HEK293 (cell line): Measurements from ENCODE around the gene FCHSD1.

ENCODE experiments used
- TRIM28 ChIP-seq: IDR thresholded peaks from 2 replicates; pipeline ENCODE4 v1.6.1; 2011; ENCODE audit warnings: low read length, control low read depth, borderline replicate concordance
- ZFP3 ChIP-seq: fragments of 450-650 bp; formaldehyde crosslinking; IDR thresholded peaks from 2 replicates; pipeline ENCODE4 v1.5.1; 2016; ENCODE audit warnings: low read depth, missing biosample characterization, missing genetic modification characterization
- ZNF155 ChIP-seq: fragments of 450-650 bp; formaldehyde crosslinking; IDR thresholded peaks from 2 replicates; pipeline ENCODE4 v1.5.1; 2016; ENCODE audit warnings: missing biosample characterization, missing genetic modification characterization
- TF ChIP-seq, protein P1 (sequence below): fragments of 450-650 bp; formaldehyde crosslinking; IDR thresholded peaks from 2 replicates; pipeline ENCODE4 v1.5.1; 2016; ENCODE audit warnings: missing biosample characterization, missing genetic modification characterization
- TF ChIP-seq, protein P2 (sequence below): fragments of 450-650 bp; formaldehyde crosslinking; IDR thresholded peaks from 2 replicates; pipeline ENCODE4 v1.5.1; 2016; ENCODE audit warnings: missing biosample characterization, missing genetic modification characterization

DNA sequence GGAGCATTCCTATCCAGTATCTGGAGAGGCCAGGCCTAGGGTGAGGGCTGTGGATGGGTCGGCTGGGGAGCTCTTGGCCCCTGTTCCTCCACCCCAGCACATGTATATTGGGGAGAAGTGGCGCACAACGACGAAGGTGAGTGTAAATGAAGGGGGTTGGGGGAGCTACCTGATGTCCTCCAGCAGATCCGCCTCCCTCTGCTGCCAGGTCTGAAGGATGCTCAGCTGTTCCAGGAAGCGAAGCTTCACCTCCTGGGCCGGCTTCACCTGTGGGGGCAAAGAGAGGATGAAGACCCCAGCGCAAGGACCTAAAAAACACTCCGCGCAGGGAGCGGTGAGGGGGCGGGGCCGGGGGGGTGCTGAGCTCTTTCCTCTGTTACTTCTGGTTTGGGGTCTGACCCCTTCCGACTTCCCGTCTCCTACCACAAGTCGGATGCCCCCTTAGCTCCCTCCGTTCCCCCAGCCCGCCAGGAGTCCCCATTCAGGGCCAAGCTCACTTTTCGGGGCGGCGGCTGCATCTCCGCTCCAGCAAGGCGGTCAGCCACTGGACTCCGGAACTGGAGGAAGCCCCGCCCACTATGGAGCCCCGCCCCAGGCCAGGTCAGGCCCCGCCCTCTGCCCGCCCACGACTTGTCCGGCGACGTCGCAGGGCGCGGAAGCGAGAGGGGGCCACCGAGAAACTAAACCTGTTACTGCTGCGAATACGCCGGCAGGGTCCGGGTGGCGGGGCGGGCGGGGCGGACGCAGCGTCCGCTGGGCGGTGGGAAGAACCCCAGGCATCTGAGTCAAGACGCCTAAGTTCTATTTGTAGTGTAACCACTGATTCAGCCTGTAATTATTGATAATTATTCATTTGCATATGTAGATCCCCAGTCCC is at the start of gene FCHSD1:
- TF ChIP-seq ZFP3 (tag by site-specific recombination), result no peak
- TF ChIP-seq, protein P1, sequence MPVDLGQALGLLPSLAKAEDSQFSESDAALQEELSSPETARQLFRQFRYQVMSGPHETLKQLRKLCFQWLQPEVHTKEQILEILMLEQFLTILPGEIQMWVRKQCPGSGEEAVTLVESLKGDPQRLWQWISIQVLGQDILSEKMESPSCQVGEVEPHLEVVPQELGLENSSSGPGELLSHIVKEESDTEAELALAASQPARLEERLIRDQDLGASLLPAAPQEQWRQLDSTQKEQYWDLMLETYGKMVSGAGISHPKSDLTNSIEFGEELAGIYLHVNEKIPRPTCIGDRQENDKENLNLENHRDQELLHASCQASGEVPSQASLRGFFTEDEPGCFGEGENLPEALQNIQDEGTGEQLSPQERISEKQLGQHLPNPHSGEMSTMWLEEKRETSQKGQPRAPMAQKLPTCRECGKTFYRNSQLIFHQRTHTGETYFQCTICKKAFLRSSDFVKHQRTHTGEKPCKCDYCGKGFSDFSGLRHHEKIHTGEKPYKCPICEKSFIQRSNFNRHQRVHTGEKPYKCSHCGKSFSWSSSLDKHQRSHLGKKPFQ, result no peak
- TF ChIP-seq TRIM28, result no peak
- TF ChIP-seq, protein P2, sequence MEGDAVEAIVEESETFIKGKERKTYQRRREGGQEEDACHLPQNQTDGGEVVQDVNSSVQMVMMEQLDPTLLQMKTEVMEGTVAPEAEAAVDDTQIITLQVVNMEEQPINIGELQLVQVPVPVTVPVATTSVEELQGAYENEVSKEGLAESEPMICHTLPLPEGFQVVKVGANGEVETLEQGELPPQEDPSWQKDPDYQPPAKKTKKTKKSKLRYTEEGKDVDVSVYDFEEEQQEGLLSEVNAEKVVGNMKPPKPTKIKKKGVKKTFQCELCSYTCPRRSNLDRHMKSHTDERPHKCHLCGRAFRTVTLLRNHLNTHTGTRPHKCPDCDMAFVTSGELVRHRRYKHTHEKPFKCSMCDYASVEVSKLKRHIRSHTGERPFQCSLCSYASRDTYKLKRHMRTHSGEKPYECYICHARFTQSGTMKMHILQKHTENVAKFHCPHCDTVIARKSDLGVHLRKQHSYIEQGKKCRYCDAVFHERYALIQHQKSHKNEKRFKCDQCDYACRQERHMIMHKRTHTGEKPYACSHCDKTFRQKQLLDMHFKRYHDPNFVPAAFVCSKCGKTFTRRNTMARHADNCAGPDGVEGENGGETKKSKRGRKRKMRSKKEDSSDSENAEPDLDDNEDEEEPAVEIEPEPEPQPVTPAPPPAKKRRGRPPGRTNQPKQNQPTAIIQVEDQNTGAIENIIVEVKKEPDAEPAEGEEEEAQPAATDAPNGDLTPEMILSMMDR (tag by site-specific recombination), result no peak
- TF ChIP-seq ZNF155 (tag by site-specific recombination), result no peak
